HepG2 (cell line): ENCODE results near the gene PDHX. TPM values are rescaled to one million over a fixed set of nuclear protein-coding genes. Genes with fewer than 3 reads are reported as not detected.

Experiments used
- EEA1 ChIP-seq: sonication (generic); formaldehyde crosslinking; IDR thresholded peaks from 2 replicates; pipeline ENCODE4 v1.5.1; 2020; ENCODE audit warnings: mild to moderate bottlenecking, missing genetic modification reagents, borderline replicate concordance
- EED ChIP-seq: sonication (generic); formaldehyde crosslinking; IDR thresholded peaks from 2 replicates; pipeline ENCODE4 v1.5.0; 2020; ENCODE audit warnings: mild to moderate bottlenecking, missing genetic modification reagents
- GPN1 ChIP-seq: sonication (generic); formaldehyde crosslinking; IDR thresholded peaks from 2 replicates; pipeline ENCODE4 v1.5.1; 2020; ENCODE audit warnings: missing genetic modification reagents, borderline replicate concordance
- HMGA1 ChIP-seq: sonication (generic); formaldehyde crosslinking; conservative IDR thresholded peaks from 2 replicates; pipeline ENCODE4 v1.4.0; 2020; ENCODE audit warnings: missing genetic modification reagents
- HOXA9 ChIP-seq: sonication (generic); formaldehyde crosslinking; IDR thresholded peaks from 2 replicates; pipeline ENCODE4 v1.8.1; 2022; ENCODE audit warnings: missing genetic modification reagents, mild to moderate bottlenecking, moderate library complexity, borderline replicate concordance
- IKZF1 ChIP-seq: fragments of 450-650 bp; IDR thresholded peaks from 2 replicates; pipeline ENCODE4 v1.7.1; 2016
- KLF16 ChIP-seq, 2 experiments: sonication (generic) in 1 of 2; formaldehyde crosslinking in 1 of 2; IDR thresholded peaks; 2 replicates each; pipeline versions ENCODE4 v1.6.1 to v1.8.0; 2016 to 2023; ENCODE audit warnings: missing genetic modification reagents in 2 of 2, missing compliant biosample characterization in 1 of 2
- NFRKB ChIP-seq: fragments of 450-650 bp; IDR thresholded peaks from 2 replicates; pipeline ENCODE4 v1.6.1; 2017
- ZFP36 ChIP-seq: fragments of 150-350 bp; IDR thresholded peaks from 2 replicates; pipeline ENCODE4 v1.6.1; 2018; ENCODE audit warnings: borderline replicate concordance, low read length, low read depth; ENCODE audit not compliant: partially characterized antibody
- ZHX1 ChIP-seq: sonication (generic); formaldehyde crosslinking; IDR thresholded peaks from 2 replicates; pipeline ENCODE4 v1.8.1; 2022; ENCODE audit warnings: low read depth, mild to moderate bottlenecking, missing genetic modification reagents
- ZKSCAN5 ChIP-seq: sonication (generic); formaldehyde crosslinking; IDR thresholded peaks from 2 replicates; pipeline ENCODE4 v1.5.1; 2020; ENCODE audit warnings: mild to moderate bottlenecking, missing genetic modification reagents
- ZNF101 ChIP-seq: sonication (generic); formaldehyde crosslinking; IDR thresholded peaks from 2 replicates; pipeline ENCODE4 v1.4.0; 2020; ENCODE audit warnings: mild to moderate bottlenecking, low read depth, missing genetic modification reagents, borderline replicate concordance
- ZNF224 ChIP-seq: sonication (generic); formaldehyde crosslinking; IDR thresholded peaks from 2 replicates; pipeline ENCODE4 v1.5.0; 2020; ENCODE audit warnings: mild to moderate bottlenecking, missing genetic modification reagents
- ZNF557 ChIP-seq: sonication (generic); formaldehyde crosslinking; IDR thresholded peaks from 2 replicates; pipeline ENCODE4 v1.4.0; 2020; ENCODE audit warnings: missing genetic modification reagents
- ZNF607 ChIP-seq: sonication (generic); formaldehyde crosslinking; IDR thresholded peaks from 2 replicates; pipeline ENCODE4 v1.5.1; 2020; ENCODE audit warnings: missing genetic modification reagents, mild to moderate bottlenecking, borderline replicate concordance
- ZNF674 ChIP-seq: sonication (generic); formaldehyde crosslinking; IDR thresholded peaks from 2 replicates; pipeline ENCODE4 v1.5.0; 2020; ENCODE audit warnings: low read depth, mild to moderate bottlenecking, missing genetic modification reagents
- ZNF781 ChIP-seq: sonication (generic); formaldehyde crosslinking; IDR thresholded peaks from 2 replicates; pipeline ENCODE4 v1.5.1; 2020; ENCODE audit warnings: borderline replicate concordance, mild to moderate bottlenecking, missing genetic modification reagents; ENCODE audit errors: not compliant biosample characterization
- ZNF839 ChIP-seq: sonication (generic); formaldehyde crosslinking; IDR thresholded peaks from 2 replicates; pipeline ENCODE4 v1.4.0; 2020; ENCODE audit warnings: missing genetic modification reagents, mild to moderate bottlenecking, borderline replicate concordance
- ZSCAN25 ChIP-seq: sonication (generic); formaldehyde crosslinking; IDR thresholded peaks from 2 replicates; pipeline ENCODE4 v1.8.0; 2022; ENCODE audit warnings: mild to moderate bottlenecking, missing genetic modification reagents
- polyA plus RNA-seq, 8 experiments: library from polyadenylated mRNA; depleted of rRNA in 3 of 8; stranded (reverse) in 7 of 8; unstranded in 1 of 8; fragments of >200 nt; fragmentation: Illumina TruSeq in 4 of 8; extraction: Trizol in 4 of 8; gene quantifications; 2 replicates each; pipeline versions ENCODE4 v1.2.1 to v1.2.3, GENCODE V29; 2011 to 2016; ENCODE audit warnings: low read depth in 4 of 8, missing spikeins in 1 of 8, mixed read lengths in 1 of 8; ENCODE audit not compliant: insufficient read depth in 1 of 8
- total RNA-seq, 5 experiments: library from RNA; depleted of rRNA; stranded (reverse); fragments of >200 nt; fragmentation: Illumina TruSeq; extraction: Trizol; gene quantifications; 2 replicates each; pipeline ENCODE4 v1.2.3, GENCODE V29; 2016; ENCODE audit warnings: low read depth in 1 of 5
- TF ChIP-seq, protein P1 (sequence below): IDR thresholded peaks from 2 replicates; pipeline ENCODE4 v1.6.1; 2016; ENCODE audit warnings: low read depth
- TF ChIP-seq, protein P2 (sequence below): sonication (generic); formaldehyde crosslinking; IDR thresholded peaks from 2 replicates; pipeline ENCODE4 v1.4.0; 2020; ENCODE audit warnings: missing genetic modification reagents, borderline replicate concordance

The PDHX gene
- total and polyA plus RNA-seq, 2 of the 13 experiments (the other 11 are each of a cell fraction or from before 2014, with no cell fraction given) = 41.0 to 73.8 TPM

DNA sequence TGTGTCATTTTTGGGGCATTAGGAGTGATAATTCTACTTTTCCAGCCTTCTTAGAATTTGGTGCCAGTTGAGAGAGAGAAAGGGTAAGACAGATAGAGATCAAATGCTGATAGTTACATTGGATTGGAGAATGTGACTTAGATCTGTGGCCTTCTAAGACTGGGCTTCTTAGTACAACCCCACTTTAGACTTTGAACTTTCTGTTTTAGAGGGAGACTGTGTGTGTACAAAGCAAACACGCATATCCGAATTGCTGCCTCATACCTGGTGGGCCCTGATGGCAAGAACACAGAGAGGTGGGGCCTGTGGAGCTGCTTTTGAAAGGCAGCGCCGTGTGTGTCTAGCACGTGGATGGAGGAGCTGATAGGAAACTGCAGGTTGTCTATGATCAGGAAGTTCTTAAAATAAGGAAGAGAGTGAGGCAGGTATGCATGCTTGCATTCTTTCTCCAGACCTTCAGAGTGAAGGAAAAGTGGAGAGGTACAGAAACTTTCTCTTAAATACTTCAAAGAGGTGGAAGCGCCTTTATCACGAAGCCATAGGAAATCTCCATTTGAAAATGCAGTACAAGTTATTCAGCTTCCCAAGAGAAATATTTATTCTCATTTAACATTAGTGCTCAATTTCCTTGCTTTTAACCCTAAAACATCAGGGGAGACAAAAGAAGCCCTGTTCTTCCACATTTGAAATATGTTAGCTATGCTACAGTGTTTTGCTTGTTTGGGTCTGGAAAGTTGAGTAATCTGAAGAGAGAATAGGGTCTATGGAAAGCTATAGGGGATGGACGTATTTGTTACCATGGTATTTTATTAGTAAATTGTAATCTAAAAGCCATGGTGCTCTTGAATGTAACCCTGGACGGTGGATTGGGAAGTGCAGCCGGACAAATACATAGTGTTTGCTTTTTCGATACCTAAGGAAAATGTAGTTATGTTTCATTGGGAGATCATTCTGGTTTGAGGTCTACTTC is 13.7 kb downstream of the PDHX start (continued):
- TF ChIP-seq EED (CRISPR knock-in tag) (no peak; the same call in 1 of the 2 replicates), ZFP36 (no peak), EEA1 (CRISPR knock-in tag) (no peak), HMGA1 (CRISPR knock-in tag) (no peak), ZNF839 (no peak), KLF16 (CRISPR knock-in tag; IDR thresholded peaks at IDR 0.05) (peak in 1 of 2 experiments; percentile 85; a peak in 1 of 4 replicates), HOXA9 (CRISPR knock-in tag) (no peak), ZNF674 (CRISPR knock-in tag) (no peak), ZNF607 (CRISPR knock-in tag) (peak; percentile 24; the same call in 1 of the 2 replicates), ZKSCAN5 (CRISPR knock-in tag) (no peak), GPN1 (no peak), ZNF557 (CRISPR knock-in tag) (peak; percentile 90), ZNF224 (CRISPR knock-in tag) (no peak), ZHX1 (CRISPR knock-in tag) (no peak), ZSCAN25 (CRISPR knock-in tag) (no peak), NFRKB (no peak), ZNF781 (CRISPR knock-in tag) (peak; percentile 95), IKZF1 (no peak), ZNF101 (no peak)
- TF ChIP-seq, protein P1, sequence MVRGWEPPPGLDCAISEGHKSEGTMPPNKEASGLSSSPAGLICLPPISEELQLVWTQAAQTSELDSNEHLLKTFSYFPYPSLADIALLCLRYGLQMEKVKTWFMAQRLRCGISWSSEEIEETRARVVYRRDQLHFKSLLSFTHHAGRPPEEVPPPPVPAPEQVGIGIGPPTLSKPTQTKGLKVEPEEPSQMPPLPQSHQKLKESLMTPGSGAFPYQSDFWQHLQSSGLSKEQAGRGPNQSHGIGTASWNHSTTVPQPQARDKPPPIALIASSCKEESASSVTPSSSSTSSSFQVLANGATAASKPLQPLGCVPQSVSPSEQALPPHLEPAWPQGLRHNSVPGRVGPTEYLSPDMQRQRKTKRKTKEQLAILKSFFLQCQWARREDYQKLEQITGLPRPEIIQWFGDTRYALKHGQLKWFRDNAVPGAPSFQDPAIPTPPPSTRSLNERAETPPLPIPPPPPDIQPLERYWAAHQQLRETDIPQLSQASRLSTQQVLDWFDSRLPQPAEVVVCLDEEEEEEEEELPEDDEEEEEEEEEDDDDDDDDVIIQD (CRISPR knock-in tag) = peak; percentile 99
- TF ChIP-seq, protein P2, sequence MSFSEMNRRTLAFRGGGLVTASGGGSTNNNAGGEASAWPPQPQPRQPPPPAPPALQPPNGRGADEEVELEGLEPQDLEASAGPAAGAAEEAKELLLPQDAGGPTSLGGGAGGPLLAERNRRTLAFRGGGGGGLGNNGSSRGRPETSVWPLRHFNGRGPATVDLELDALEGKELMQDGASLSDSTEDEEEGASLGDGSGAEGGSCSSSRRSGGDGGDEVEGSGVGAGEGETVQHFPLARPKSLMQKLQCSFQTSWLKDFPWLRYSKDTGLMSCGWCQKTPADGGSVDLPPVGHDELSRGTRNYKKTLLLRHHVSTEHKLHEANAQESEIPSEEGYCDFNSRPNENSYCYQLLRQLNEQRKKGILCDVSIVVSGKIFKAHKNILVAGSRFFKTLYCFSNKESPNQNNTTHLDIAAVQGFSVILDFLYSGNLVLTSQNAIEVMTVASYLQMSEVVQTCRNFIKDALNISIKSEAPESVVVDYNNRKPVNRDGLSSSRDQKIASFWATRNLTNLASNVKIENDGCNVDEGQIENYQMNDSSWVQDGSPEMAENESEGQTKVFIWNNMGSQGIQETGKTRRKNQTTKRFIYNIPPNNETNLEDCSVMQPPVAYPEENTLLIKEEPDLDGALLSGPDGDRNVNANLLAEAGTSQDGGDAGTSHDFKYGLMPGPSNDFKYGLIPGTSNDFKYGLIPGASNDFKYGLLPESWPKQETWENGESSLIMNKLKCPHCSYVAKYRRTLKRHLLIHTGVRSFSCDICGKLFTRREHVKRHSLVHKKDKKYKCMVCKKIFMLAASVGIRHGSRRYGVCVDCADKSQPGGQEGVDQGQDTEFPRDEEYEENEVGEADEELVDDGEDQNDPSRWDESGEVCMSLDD (CRISPR knock-in tag) = no peak
